ENCODE results near the gene RBFOX2.

Gene RBFOX2

DNA sequence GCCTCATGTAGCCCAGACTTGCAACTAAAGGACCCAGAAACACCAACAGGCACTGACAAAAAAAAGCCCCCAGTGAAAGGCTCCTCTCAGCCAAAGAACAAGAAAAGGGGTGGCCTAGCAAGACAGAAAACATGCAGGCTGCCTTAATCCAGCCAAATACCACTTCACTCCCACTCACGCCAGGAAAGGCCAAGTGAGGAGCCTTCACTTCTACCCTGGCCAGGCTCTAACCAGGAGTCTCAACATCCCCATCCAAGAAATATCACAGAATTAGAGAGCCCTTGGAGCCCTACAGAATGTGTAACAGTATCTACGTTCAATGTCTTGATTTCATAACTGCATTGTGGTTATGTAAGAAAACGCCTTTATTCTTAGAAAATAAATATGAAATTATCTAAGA lies 162.0 kb downstream of the RBFOX2 start:
- DNase-seq (ENCODE audit: low read depth, low spot score): no peak

DNA sequence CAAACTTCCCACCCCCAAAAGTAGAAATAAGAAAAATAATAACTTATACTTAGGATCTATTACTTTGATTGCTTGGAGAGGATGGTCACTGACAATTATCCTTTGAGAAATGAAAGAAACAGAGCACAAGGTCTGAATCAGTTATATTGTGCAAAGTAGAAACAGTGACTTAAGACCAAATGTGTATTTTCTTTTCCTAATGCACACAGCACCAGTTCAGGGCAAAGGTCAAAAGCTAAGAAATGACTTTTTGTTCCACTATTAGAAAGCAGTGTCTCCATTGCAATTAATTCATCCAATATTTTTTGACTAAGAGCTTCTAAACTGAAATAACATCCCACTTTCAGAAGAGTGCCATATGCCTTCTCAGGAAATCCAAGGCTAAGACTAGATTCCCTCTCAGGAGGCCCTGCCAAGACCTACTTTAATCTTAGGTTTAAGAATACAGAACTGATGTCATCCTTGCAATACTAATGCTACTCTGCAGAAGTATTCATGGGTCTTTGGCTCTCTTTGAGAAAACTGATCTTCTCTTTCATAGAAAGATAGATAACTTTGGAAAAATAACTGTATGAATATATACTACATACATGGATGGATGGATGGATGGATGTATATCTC lies 164.0 kb downstream of the RBFOX2 start:
- no peak for DNase-seq (ENCODE audit: low read depth, low spot score)

DNA sequence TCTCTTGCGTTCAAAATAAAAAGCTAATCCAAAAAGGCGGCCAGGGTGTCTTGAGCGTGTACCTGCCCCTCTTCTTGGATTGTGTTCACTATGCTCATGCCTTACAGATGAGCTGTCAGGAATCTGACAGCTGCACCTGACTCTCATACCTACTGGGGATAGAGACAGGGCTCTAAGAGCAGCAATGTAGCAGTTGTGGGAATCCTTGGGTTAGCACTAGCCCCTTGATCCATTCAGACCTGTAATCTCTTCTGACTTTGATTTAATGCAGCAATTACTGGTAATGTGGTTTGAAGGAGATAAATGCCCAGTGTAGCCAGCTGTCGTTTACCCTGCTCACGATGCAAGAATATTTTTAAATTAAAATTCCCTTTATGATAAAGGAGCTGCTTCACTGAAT lies 165.2 kb downstream of the RBFOX2 start:
- no peak for DNase-seq (ENCODE audit: low read depth, low spot score)

GRCh38 chr22:35862697-35863096 lies 165.9 kb downstream of the RBFOX2 start:
- DNase-seq (ENCODE audit: low read depth, low spot score): no peak

DNA sequence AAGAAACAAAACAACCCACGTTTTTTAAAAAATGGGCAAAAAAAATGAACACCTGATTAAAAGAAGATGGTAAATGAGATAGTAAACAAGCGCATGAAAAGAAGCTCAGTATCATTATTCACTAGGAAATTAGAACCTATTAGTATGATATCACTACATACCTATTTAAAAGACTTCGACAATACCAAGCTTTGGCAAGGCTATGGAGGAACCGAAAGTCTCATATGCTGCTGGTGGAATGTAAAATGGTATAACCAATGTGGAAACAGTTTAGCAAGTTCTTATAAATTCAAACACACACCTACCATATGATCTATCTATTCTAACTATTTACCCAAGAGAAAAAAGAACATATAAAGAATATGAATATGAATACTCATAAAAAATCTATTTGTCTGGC lies 167.2 kb downstream of the RBFOX2 start:
- DNase-seq (ENCODE audit: low read depth, low spot score): no peak

GRCh38 chr22:35860837-35861236 lies 167.8 kb downstream of the RBFOX2 start:
- DNase-seq (ENCODE audit: low read depth, low spot score): no peak

DNA sequence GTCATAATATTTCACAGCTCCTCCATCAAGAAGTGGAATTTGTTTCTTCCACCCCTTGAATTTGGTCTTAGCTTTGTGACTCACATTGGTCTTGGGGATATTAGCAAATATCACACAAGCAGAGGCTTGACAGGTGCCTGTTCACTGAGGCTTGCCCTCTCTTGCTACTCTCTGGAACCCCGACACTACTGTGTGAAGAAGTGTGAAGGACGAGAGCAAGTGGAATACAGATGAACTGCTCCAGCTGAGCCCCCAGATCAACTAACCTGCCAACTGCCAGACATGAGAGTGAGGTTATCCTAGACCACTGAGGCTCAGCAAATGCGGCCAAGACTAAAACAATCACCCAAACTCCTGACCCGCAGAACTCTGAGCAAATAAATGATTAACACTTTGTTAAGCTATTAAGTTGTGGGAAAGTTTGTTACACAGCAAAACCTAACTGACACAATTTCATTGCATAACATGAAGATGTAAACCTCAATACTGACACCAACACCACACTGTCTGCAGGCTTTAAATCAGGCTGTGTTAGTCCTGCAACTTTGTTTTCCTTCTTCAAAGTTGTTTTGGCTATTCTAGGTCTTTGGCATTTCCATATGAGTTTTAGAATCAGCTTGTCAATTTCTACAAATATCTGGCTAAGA lies 168.4 kb downstream of the RBFOX2 start:
- no peak for DNase-seq (ENCODE audit: low read depth, low spot score)

DNA sequence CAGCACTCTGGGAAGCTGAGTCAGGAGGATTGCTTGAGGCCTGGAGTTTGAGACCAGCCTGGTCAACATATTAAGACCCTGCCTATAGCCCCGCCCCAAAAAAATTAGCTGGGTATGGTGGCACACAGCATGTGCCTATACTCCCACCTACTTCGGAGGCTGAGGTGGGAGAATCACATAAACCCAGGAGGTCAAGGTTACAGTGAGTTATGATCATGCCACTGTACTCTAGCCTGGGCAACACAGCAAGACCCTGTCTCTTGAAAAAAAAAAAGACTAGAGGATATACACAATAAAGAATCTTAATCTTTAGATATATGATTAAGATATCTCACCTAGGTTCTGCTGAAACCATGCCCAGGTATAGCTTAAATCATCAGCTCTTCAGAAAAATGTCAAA lies 174.3 kb downstream of the RBFOX2 start:
- no peak for DNase-seq (ENCODE audit: low read depth, low spot score)

GRCh38 chr22:35852076-35852475 lies 176.5 kb downstream of the RBFOX2 start:
- no peak for DNase-seq (ENCODE audit: low read depth, low spot score)

- no peak for DNase-seq (ENCODE audit: low read depth, low spot score)
These were observed 177.8 kb downstream of the RBFOX2 start for GRCh38 chr22:35850831-35851230.

DNA sequence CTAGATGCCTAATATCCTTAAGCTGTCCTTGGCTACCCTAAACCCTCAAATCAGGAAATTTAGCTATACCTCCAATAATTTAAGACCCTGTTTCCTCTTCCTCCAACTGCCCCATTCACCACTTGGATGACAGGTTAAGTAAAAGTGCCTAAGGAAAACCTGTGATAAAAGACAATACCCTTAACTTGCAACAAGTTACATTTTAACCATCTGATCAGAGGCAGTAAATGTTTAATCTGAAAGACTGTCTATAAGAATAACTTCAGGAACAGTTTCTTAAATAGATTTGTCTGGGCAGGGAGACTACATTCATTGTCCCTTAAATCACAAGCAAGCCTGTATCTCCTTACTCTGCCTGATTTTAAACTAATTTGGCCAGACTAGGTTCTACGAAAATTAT lies 181.8 kb downstream of the RBFOX2 start:
- no peak for DNase-seq (ENCODE audit: low read depth, low spot score)

GRCh38 chr22:35844886-35845285 lies 183.7 kb downstream of the RBFOX2 start:
- no peak for DNase-seq (ENCODE audit: low read depth, low spot score)

GRCh38 chr22:35842954-35843353 lies 185.7 kb downstream of the RBFOX2 start:
- no peak for DNase-seq (ENCODE audit: low read depth, low spot score)

- no peak for DNase-seq (ENCODE audit: low read depth, low spot score)
These were observed 186.1 kb downstream of the RBFOX2 start for GRCh38 chr22:35842519-35842913.

DNA sequence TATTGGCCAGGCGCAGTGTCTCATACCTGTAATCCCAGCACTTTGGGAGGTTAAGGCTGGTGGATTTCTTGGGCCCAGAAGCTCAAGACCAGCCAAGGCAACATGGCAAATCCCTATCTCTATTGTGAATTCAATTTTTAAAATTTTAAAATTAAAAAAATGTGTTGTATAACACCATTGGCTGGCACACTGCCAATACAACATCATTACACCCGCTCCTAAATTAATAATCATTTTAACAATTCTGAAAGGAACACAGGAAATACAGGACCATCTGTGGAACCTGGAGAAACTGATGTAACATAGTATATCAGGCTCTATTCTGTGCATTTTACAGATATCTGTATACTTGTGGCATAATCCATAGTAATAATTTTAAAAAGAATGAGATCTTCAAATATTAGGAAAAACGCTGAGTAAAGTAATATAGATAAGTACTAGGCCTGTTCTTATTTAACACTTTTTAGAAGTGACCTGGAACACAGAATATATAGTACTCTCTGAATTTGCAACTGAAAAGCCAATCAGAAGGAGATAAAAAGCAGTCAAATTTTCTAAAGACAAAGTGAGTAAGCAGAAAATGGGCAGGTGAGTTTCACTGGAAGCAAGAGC lies 186.6 kb downstream of the RBFOX2 start:
- DNase-seq (ENCODE audit: low read depth, low spot score): no peak

GRCh38 chr22:35840302-35840739 lies 188.3 kb downstream of the RBFOX2 start:
- peak; percentile 93 for DNase-seq (ENCODE audit: low read depth, low spot score)

GRCh38 chr22:35839841-35840301 lies 188.8 kb downstream of the RBFOX2 start:
- no peak for DNase-seq (ENCODE audit: low read depth, low spot score)

DNA sequence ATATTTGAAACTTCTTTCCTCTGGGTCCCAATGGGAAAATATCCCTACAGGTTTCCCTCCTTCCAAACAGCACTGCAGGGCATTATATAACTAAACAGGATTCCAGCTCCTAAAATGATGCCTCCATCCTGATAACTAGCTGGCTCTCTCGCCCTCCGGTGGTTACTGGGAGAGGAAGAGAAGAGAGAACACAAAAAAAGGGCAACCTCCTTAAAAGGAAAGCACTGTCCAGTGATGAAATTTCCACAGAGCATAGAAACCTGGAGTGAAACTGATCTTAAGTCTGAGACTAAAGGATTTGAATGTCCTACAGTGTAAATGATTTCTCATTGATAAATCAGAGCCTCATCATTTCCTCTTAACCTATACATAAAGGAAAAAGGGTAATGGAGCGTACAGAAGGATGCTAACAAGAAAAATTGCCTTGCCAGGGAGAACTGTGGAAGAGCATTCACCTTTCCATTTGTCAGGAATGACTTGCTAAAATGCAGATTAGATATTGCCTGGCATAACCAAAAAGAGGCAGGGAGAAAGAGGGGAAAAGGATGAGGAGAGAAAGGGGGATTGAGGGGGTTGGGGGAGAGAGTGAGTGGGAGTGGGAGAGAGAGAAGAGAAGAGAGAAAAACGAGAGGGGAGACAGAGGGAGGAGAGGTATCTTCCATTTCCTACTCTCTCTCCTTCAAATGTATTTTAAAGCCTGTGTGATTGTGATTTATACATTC lies 189.6 kb downstream of the RBFOX2 start:
- DNase-seq (ENCODE audit: low read depth, low spot score): no peak

- no peak for DNase-seq (ENCODE audit: low read depth, low spot score)
These were observed 191.4 kb downstream of the RBFOX2 start for GRCh38 chr22:35837101-35837727.

- peak; percentile 78 for DNase-seq (ENCODE audit: low read depth, low spot score)
These were observed 192.5 kb downstream of the RBFOX2 start for GRCh38 chr22:35835998-35836691.

- DNase-seq (ENCODE audit: low read depth, low spot score): no peak
These were observed 193.2 kb downstream of the RBFOX2 start for GRCh38 chr22:35835267-35835997.
